Colonic mucosa (tissue), 4 donors: Measurements from ENCODE around the gene S100PBP. TPM values are rescaled to one million over a fixed set of nuclear protein-coding genes. Genes with fewer than 3 reads are reported as not detected.

Experiments used
- DNase-seq: peaks from one replicate; pipeline ENCODE4 v3.0.0-alpha.2; 2020
- H3K27ac ChIP-seq: fragments of 200-600 bp; one replicate; pipeline ENCODE4 v1.8.0; 2021
- H3K27me3 ChIP-seq: fragments of 200-600 bp; one replicate; pipeline ENCODE4 v1.8.0; 2021
- H3K36me3 ChIP-seq: fragments of 200-600 bp; one replicate; pipeline ENCODE4 v1.8.0; 2021
- H3K4me1 ChIP-seq: fragments of 200-600 bp; one replicate; pipeline ENCODE4 v1.8.0; 2021; ENCODE audit warnings: mild to moderate bottlenecking
- H3K4me3 ChIP-seq: fragments of 200-600 bp; one replicate; pipeline ENCODE4 v1.8.0; 2021
- H3K9ac ChIP-seq, 2 donors: one replicate each; pipeline ENCODE4 v1.7.0; 2013; ENCODE audit warnings: control low read depth in 2 of 2, low read depth in 2 of 2, low read length in 2 of 2
- H3K9me3 ChIP-seq: fragments of 200-600 bp; one replicate; pipeline ENCODE4 v1.8.0; 2021
- intact Hi-C: fragments of 100-400 bp; cut with DNase I; formaldehyde crosslinking; loops from one replicate; pipeline ENCODE4 v1.14.1; 2022
- total RNA-seq, 2 donors: library from RNA; stranded (reverse); fragmentation: NEBNext Ultra II Directional in 1 of 2; extraction: Animal tissue kit (Norgen Biotek cat#: 25700) in 1 of 2; gene quantifications; one replicate each; pipeline ENCODE4 v1.2.1, GENCODE V29; 2021
- TF ChIP-seq, protein P1 (sequence below): fragments of 200-600 bp; IDR thresholded peaks from one replicate; pipeline ENCODE4 v1.8.0; 2022; ENCODE audit warnings: antibody characterized with exemption, mild to moderate bottlenecking
- donor health status: healthy.
- donor health status: DM: no; HTN: no; CAD: no.
- donor health status: DM: no; HTN: no; CAD: no.

S100PBP gene
- total RNA-seq, 2 donors from 2014 or later, result 19.0 to 24.9 TPM

DNA sequence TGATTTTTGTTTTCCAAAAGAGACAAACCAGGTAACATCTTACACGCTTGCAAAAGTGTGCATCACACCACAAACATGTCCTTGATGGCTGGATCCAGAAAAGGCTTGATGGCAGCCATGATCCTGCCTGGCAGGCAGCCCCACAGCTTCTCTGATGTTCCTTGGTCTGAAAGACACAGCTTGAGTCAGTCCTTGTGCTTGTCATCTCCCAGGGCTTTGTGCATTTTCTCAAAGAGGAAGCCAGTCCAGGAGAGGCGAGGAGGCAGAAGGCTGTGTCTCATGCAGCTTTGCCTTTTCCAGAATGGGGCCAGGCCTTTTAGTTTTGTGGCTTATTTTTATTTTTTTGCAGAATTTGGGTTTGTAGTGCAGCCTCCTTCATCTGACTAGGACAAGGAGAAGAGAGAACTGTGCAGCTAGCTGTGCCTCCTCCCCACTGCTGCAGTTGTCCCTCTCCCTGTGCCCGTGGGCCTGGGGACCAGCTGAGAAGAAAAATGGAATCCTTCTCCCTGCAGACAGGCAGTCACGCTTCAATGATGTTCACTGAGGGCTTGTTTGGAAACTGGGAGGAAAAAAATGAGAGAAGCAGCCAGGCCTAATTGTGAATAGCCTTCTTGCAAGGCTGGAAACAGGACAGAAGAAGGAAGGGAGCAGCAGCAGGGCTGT lies 45.9 kb downstream of the S100PBP start:
- intact Hi-C loops, result loop anchor here (10.0 kb wide), 1 partner anchor 159 kb away; the partner anchor contains the start of gene SYNC
- H3K9ac ChIP-seq, result no peak overlapping the region
- H3K9me3 ChIP-seq, result no peaks in the 10 kb centered on the region
- H3K4me1 ChIP-seq, result no peaks in the 10 kb centered on the region
- H3K27ac ChIP-seq, result no peak overlapping the region
- H3K4me3 ChIP-seq, result no peak overlapping the region
- TF ChIP-seq, protein P1, sequence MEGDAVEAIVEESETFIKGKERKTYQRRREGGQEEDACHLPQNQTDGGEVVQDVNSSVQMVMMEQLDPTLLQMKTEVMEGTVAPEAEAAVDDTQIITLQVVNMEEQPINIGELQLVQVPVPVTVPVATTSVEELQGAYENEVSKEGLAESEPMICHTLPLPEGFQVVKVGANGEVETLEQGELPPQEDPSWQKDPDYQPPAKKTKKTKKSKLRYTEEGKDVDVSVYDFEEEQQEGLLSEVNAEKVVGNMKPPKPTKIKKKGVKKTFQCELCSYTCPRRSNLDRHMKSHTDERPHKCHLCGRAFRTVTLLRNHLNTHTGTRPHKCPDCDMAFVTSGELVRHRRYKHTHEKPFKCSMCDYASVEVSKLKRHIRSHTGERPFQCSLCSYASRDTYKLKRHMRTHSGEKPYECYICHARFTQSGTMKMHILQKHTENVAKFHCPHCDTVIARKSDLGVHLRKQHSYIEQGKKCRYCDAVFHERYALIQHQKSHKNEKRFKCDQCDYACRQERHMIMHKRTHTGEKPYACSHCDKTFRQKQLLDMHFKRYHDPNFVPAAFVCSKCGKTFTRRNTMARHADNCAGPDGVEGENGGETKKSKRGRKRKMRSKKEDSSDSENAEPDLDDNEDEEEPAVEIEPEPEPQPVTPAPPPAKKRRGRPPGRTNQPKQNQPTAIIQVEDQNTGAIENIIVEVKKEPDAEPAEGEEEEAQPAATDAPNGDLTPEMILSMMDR, result no peak
- no peaks in the 10 kb centered on the region for H3K36me3 ChIP-seq
- no peak for DNase-seq
- H3K27me3 ChIP-seq, result no peaks in the 10 kb centered on the region

DNA sequence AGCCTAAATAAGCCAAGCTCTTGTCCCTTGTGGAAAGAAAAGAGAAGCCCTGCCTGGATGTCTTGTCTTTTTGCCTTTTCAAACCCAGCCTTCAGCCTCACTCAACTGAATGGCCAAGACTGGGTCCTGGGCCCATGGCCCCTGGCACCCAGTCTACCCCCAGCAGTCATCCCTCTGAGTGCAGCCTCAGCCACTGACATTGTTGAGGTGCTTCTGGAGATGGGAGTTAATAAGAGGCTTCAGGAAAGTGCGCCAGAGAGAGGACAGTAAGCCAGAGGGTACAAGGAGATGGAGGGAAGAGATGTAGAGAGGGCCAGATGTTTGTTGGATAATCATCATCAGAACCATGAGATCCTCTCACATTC lies 46.4 kb downstream of the S100PBP start:
- no peaks in the 10 kb centered on the region for H3K4me1 ChIP-seq
- intact Hi-C loops, result loop anchor here (10.0 kb wide), 1 partner anchor 159 kb away; the partner anchor contains the start of gene SYNC
- TF ChIP-seq, protein P1, result no peak
- no peaks in the 10 kb centered on the region for H3K36me3 ChIP-seq
- H3K27me3 ChIP-seq, result no peaks in the 10 kb centered on the region
- H3K27ac ChIP-seq, result no peak overlapping the region
- no peaks in the 10 kb centered on the region for H3K9me3 ChIP-seq
- no peak for DNase-seq
- no peak overlapping the region for H3K9ac ChIP-seq
- no peak overlapping the region for H3K4me3 ChIP-seq

DNA sequence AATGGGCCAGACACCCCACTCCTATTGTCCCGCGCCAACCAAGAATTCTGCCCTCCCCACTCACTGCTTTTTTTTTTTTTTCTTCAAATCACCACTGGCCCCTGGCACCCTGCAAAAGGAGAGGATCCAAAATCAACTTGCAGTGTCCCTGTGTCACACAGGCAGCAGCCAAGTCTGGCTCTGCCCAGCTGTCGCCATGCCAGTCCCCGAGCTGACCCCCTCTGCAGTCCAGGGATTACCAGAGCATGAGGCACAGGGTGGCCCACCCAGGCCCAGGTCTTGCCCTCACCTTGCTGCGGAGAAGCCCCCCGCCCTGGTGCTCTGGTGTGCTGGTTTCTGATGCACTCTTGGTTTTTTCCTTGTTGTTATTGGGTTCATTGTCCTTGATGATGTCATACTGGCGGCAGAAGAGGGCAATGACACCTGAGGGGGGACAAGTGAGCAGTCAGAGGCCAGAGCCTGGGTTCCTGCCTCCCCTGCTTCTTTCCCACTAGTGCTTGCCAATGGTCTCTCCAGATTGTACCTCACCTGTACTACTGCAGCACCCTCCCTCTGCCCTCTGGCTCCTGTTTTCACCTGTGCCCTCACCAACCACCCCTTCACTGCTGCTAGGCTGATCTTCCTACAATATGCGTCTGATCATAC lies 47.0 kb downstream of the S100PBP start:
- intact Hi-C loops, result loop anchor here (10.0 kb wide), 1 partner anchor 160 kb away; the partner anchor contains the start of gene SYNC
- Histone ChIP-seq H3K36me3 (no peaks in the 10 kb centered on the region), H3K27me3 (no peaks in the 10 kb centered on the region), H3K4me1 (no peaks in the 10 kb centered on the region), H3K9me3 (no peaks in the 10 kb centered on the region), H3K9ac (no peak overlapping the region), H3K4me3 (no peak overlapping the region), H3K27ac (no peak overlapping the region)
- TF ChIP-seq, protein P1, result no peak
- no peak for DNase-seq

DNA sequence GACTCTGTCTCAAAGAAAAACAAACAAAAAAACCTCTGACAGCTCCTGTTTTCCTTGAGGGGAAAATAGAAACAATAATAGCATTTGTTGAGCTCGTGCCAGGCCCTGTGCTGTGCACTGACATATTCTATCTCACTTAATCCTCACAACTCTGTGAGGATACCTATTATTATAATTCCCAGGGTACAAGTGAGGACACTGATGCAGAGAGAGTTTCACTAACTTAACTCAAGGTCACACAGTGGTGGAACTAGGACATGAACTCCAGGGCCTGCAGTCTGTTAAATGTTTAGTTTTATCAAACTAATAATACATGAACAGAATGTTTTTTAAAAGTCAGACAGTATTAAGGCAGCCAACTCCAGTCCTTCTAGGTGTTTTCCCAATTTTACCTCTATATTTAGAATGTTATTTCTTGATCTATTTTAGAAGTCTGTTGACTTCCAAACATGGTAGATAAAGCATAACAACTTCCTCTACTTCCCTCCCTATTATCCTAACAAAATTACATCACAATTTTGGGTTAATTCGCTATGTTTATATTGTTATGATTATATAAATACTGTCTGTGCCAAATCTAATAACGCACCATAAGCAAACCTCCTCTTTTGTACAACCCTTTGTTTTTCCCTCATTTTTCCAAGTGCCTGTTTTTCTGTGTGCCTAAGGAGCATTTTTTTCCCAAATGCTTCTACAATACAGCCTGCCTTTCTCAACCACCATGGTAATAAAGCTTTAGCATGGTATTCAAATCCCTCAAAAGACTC lies 48.4 kb downstream of the S100PBP start:
- TF ChIP-seq, protein P1, result no peak
- Histone ChIP-seq H3K9me3 (no peaks in the 10 kb centered on the region), H3K36me3 (no peaks in the 10 kb centered on the region), H3K27me3 (peaks cover 5% of the 10 kb centered on the region), H3K4me3 (no peak overlapping the region), H3K9ac (no peak overlapping the region), H3K27ac (no peak overlapping the region), H3K4me1 (no peaks in the 10 kb centered on the region)
- DNase-seq, result no peak
- intact Hi-C loops, result loop anchor here (10.0 kb wide), 1 partner anchor 161 kb away; the partner anchor contains the start of gene SYNC

DNA sequence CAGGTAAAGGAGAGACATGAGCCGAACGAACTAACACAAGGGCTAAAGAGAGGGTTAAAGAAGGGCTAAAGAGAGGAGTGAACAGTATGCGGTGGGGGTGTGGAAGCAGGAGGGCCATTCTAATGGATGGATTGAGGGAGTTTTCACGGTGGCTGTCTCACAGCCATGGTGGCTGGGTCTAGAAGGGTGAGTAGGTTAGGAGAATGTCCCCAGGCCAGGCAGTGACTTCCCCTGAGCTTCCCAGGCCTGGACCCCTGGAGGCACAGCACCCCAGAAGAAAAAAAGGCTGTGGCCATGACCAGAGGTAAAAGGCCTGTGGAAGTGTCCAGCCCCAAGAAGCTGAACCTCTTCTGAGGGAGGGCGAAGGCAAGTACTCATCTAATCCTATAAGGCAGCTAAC lies 49.7 kb downstream of the S100PBP start:
- no peak for DNase-seq
- Histone ChIP-seq H3K27me3 (peaks cover 17% of the 10 kb centered on the region), H3K9me3 (no peaks in the 10 kb centered on the region), H3K9ac (no peak overlapping the region), H3K27ac (no peak overlapping the region), H3K4me3 (no peak overlapping the region), H3K36me3 (no peaks in the 10 kb centered on the region), H3K4me1 (peaks cover 3% of the 10 kb centered on the region)
- TF ChIP-seq, protein P1, result no peak
- intact Hi-C loops, result loop anchor here (10.0 kb wide), 1 partner anchor 162 kb away; the partner anchor contains the start of gene SYNC
